ENCODE measurements around the gene PGS1. TPM values are rescaled to one million over a fixed set of nuclear protein-coding genes. Genes with fewer than 3 reads are reported as not detected.

PGS1 gene
- total and polyA plus RNA-seq, 2 of the 8 experiments (the other 6 are each of a cell fraction or from before 2014, with no cell fraction given) = 46.7 to 60.0 TPM

DNA sequence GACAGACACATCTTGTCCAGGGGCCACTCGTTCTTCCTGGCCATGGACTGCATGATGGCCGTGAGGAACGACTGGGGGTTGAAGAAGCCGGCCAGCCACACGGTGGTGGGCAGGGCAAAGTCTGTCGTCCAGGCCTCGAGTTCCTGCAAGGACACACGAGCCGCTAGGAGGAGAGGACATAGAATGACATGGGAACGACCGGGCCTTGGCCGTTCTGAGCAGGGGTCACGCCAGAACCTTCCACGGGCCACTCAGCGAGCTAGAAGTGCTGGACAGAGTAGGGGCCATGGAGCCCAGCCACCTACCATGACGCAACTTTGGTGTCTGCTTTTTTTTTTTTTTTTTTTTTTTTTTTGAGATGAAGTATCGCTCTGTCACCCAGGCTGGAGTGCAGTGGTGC is 47.0 kb downstream of the PGS1 start:
- POLR2A ChIA-PET (ENCODE audit: partially characterized antibody) = interaction anchor here (1.0 to 1.3 kb wide), 2 partner anchors 9 to 24 kb away, joined by 3 read pairs; no protein-coding TSS in a partner anchor
- FAIRE-seq = no peak
- CTCF ChIA-PET (ENCODE audit: partially characterized antibody) = interaction anchor here (0.6 to 13.7 kb wide), 7 partner anchors 17 to 175 kb away, joined by 3 to 257 read pairs (median 6); partner anchors contain the start of gene SOCS3
- no peak for TF ChIP-seq SP4 (IDR thresholded peaks at IDR 0.05; ENCODE audit: low read length)
- TF ChIP-seq SIN3A (conservative IDR thresholded peaks at IDR 0.05 in 1 of 2, IDR thresholded peaks at IDR 0.05 in 1 of 2; ENCODE audit: low read depth in 1 of 2, low read length in 2 of 2) = no peak
- TF ChIP-seq, protein P1, sequence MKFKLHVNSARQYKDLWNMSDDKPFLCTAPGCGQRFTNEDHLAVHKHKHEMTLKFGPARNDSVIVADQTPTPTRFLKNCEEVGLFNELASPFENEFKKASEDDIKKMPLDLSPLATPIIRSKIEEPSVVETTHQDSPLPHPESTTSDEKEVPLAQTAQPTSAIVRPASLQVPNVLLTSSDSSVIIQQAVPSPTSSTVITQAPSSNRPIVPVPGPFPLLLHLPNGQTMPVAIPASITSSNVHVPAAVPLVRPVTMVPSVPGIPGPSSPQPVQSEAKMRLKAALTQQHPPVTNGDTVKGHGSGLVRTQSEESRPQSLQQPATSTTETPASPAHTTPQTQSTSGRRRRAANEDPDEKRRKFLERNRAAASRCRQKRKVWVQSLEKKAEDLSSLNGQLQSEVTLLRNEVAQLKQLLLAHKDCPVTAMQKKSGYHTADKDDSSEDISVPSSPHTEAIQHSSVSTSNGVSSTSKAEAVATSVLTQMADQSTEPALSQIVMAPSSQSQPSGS (IDR thresholded peaks at IDR 0.05; ENCODE audit: low read length) = no peak
- TF ChIP-seq POU5F1 (IDR thresholded peaks at IDR 0.05; ENCODE audit: low read depth, low read length) = no peak
- TF ChIP-seq ATF3 (IDR thresholded peaks at IDR 0.05; ENCODE audit: insufficient read depth, low read depth, low read length) = no peak
- TF ChIP-seq TBP (IDR thresholded peaks at IDR 0.05; ENCODE audit: low read depth, low read length) = no peak
- TF ChIP-seq SIRT6 (IDR thresholded peaks at IDR 0.05; ENCODE audit: low read length) = no peak
- no peak for TF ChIP-seq CBX8 (IDR thresholded peaks at IDR 0.05; ENCODE audit: borderline replicate concordance, low read depth, low read length)
- no peak for TF ChIP-seq RFX5 (IDR thresholded peaks at IDR 0.05; ENCODE audit: borderline replicate concordance, low read depth, low read length)
- TF ChIP-seq CEBPB (IDR thresholded peaks at IDR 0.05; ENCODE audit: low read depth, low read length) = no peak
- TF ChIP-seq POLR2AphosphoS5 (IDR thresholded peaks at IDR 0.05; ENCODE audit: low read depth, low read length) = no peak
- no peak for TF ChIP-seq ASH2L (IDR thresholded peaks at IDR 0.05; ENCODE audit: low read length)

More for the DNA sequence above, 47.0 kb downstream of the PGS1 start:
- H3K79me2 ChIP-seq (ENCODE audit: control insufficient read depth in 1 of 2, insufficient read depth in 2 of 2, low read length in 2 of 2) = peaks cover 0 to 8% of the 10 kb centered on the region in 2 experiments; a peak in 1 of 4 replicates
- H3K18ac ChIP-seq (ENCODE audit: extremely low read depth, low read length) = no peak overlapping the region
- H2BK120ac ChIP-seq (replicated peaks; ENCODE audit: low read depth, low read length) = no peak overlapping the region
- no peaks in the 10 kb centered on the region for H3K27me3 ChIP-seq (replicated peaks in 1 of 4; ENCODE audit: control insufficient read depth in 3 of 4, extremely low read depth in 1 of 4, insufficient read depth in 3 of 4, low read length in 3 of 4)
- H3K23ac ChIP-seq (ENCODE audit: insufficient read length) = no peak overlapping the region
- no peak overlapping the region for H2BK5ac ChIP-seq (ENCODE audit: low read depth, low read length)
- no peak overlapping the region for H3K4me3 ChIP-seq (ENCODE audit: extremely low read depth in 1 of 4, insufficient read depth in 2 of 4, low read depth in 3 of 4, low read length in 4 of 4)
- H3K36me3 ChIP-seq (ENCODE audit: control insufficient read depth in 2 of 4, insufficient read depth in 4 of 4, low read length in 3 of 4) = peaks cover 9 to 28% (median 22%) of the 10 kb centered on the region in 4 experiments; a peak in 6 of 8 replicates
- no peak overlapping the region for H3K9ac ChIP-seq (replicated peaks in 1 of 4; ENCODE audit: extremely low read depth in 1 of 4, low read depth in 3 of 4, low read length in 3 of 4)
- H3K14ac ChIP-seq (ENCODE audit: insufficient read length) = no peak overlapping the region
- H4K20me1 ChIP-seq (replicated peaks in 1 of 2; ENCODE audit: control insufficient read depth in 1 of 2, insufficient read depth in 2 of 2, low read length in 2 of 2) = peaks cover 2 to 8% of the 10 kb centered on the region in 2 experiments
- no peak overlapping the region for H3K4ac ChIP-seq (replicated peaks; ENCODE audit: insufficient read length, low read depth, low read length)
- no peak overlapping the region for H4K5ac ChIP-seq (ENCODE audit: insufficient read length, low read depth, low read length)
- no peak overlapping the region for H3K27ac ChIP-seq (ENCODE audit: low read depth, low read length)
- DNase-seq (ENCODE audit: low read depth in 1 of 2, low spot score in 2 of 2) = no peak
- H2BK20ac ChIP-seq (ENCODE audit: low read length) = no peak overlapping the region
- H2AK5ac ChIP-seq (ENCODE audit: low read depth, low read length) = no peak overlapping the region
- H3K79me1 ChIP-seq (ENCODE audit: low read depth, low read length) = no peaks in the 10 kb centered on the region; the same call in 1 of the 2 replicates
- 92% methylated on average over 16 of the region's 17 CpGs; no CpG with 5 or more reads in 1 of the 2 experiments for WGBS, 2 experiments (ENCODE audit: extremely low coverage in 1 of 2, insufficient coverage in 1 of 2, insufficient read length in 1 of 2, insufficient replicate concordance in 2 of 2, low coverage in 1 of 2, low lambda C conversion rate in 2 of 2, missing lambda C conversion rate in 1 of 2)
- H3K4me1 ChIP-seq (replicated peaks in 1 of 4; ENCODE audit: control insufficient read depth in 3 of 4, insufficient read depth in 4 of 4, low read length in 3 of 4) = peaks cover 0 to 7% (median 0%) of the 10 kb centered on the region in 4 experiments; a peak in 3 of 7 replicates
- no peak overlapping the region for H2BK15ac ChIP-seq (ENCODE audit: low read length)
- no peak overlapping the region for H3K4me2 ChIP-seq (ENCODE audit: insufficient read depth in 1 of 2, low read depth in 2 of 2, low read length in 2 of 2)
- H3K23me2 ChIP-seq (ENCODE audit: low read depth, low read length) = no peaks in the 10 kb centered on the region; the same call in 1 of the 2 replicates
- H4K91ac ChIP-seq (replicated peaks; ENCODE audit: insufficient read length, low read length) = no peak overlapping the region
- H3K56ac ChIP-seq (replicated peaks; ENCODE audit: insufficient read length, low read depth, low read length) = no peak overlapping the region
- no peak overlapping the region for H2BK12ac ChIP-seq (ENCODE audit: low read depth, low read length)
- 0 out of 2 replicates have a peak overlapping the region, but pooled peaks have one; percentile 37 for H4K8ac ChIP-seq (ENCODE audit: extremely low read depth, insufficient read depth, low read length)
- H3K9me3 ChIP-seq (ENCODE audit: insufficient read depth in 2 of 2, low read depth in 1 of 2, low read length in 1 of 2) = no peaks in the 10 kb centered on the region
- no peak overlapping the region for H2AFZ ChIP-seq (ENCODE audit: low read length)
